GM23338 (cell line): ENCODE measurements around the gene SIRPG. TPM values are rescaled to one million over a fixed set of nuclear protein-coding genes. Genes with fewer than 3 reads are reported as not detected.
A peak's percentile ranks its signal among the peaks of the same experiment; 100 is the strongest.

Experiments
- ATAC-seq: fragments of 200-7000 bp; cut with Tn5 transposase; 3 replicates; pipeline ENCODE4 v1.9.1; 2020
- DNase-seq: peaks from one replicate; pipeline ENCODE4 v3.0.0-alpha.2; 2015; ENCODE audit warnings: low spot score
- H2AFZ ChIP-seq: fragments of 200-600 bp; sonication (generic); 2 replicates; pipeline ENCODE4 v1.8.0; 2016; ENCODE audit warnings: antibody characterized with exemption, mild to moderate bottlenecking, moderate library complexity
- H3F3A ChIP-seq: fragments of 200-600 bp; sonication (generic); replicated peaks from 2 replicates; pipeline ENCODE4 v1.8.0; 2017; ENCODE audit warnings: antibody characterized with exemption, mixed run types, low read depth
- H3K27ac ChIP-seq: fragments of 200-600 bp; sonication (generic); 2 replicates; pipeline ENCODE4 v1.6.1; 2016; ENCODE audit warnings: low read depth
- H3K27me3 ChIP-seq: fragments of 200-600 bp; sonication (generic); 2 replicates; pipeline ENCODE4 v1.8.0; 2016; ENCODE audit warnings: mild to moderate bottlenecking, mixed run types, moderate library complexity; ENCODE audit not compliant: insufficient read depth
- H3K36me3 ChIP-seq: fragments of 200-600 bp; sonication (generic); 2 replicates; pipeline ENCODE4 v1.8.0; 2016; ENCODE audit warnings: mild to moderate bottlenecking; ENCODE audit not compliant: insufficient read depth
- H3K4me1 ChIP-seq: fragments of 200-600 bp; sonication (generic); 2 replicates; pipeline ENCODE4 v1.8.0; 2016; ENCODE audit warnings: mild to moderate bottlenecking, moderate library complexity; ENCODE audit not compliant: insufficient read depth
- H3K4me2 ChIP-seq: fragments of 200-600 bp; sonication (generic); 2 replicates; pipeline ENCODE4 v1.7.1; 2017; ENCODE audit warnings: mixed run types
- H3K4me3 ChIP-seq: fragments of 200-600 bp; sonication (generic); 2 replicates; pipeline ENCODE4 v1.6.1; 2016; ENCODE audit warnings: mixed run types
- H3K79me2 ChIP-seq: fragments of 200-600 bp; sonication (generic); replicated peaks from 2 replicates; pipeline ENCODE4 v1.8.0; 2017; ENCODE audit warnings: mild to moderate bottlenecking; ENCODE audit not compliant: insufficient read depth
- H3K9me2 ChIP-seq: fragments of 200-600 bp; sonication (generic); 2 replicates; pipeline ENCODE4 v1.8.0; 2017; ENCODE audit not compliant: insufficient read depth
- H4K20me1 ChIP-seq: fragments of 200-600 bp; sonication (generic); replicated peaks from 2 replicates; pipeline ENCODE4 v1.8.0; 2017; ENCODE audit warnings: mild to moderate bottlenecking; ENCODE audit not compliant: insufficient read depth
- H3K27ac Mint-ChIP-seq: 2 replicates; pipeline ENCODE4 v1.8.0; 2020; ENCODE audit warnings: inconsistent platforms, mild to moderate bottlenecking, moderate library complexity, mixed read lengths
- H3K27me3 Mint-ChIP-seq: 3 replicates; pipeline ENCODE4 v1.8.0; 2022; ENCODE audit warnings: low read depth, mild to moderate bottlenecking, moderate library complexity, mixed read lengths, inconsistent platforms; ENCODE audit not compliant: insufficient read depth, poor library complexity
- H3K36me3 Mint-ChIP-seq: 3 replicates; pipeline ENCODE4 v1.8.0; 2021; ENCODE audit warnings: low read depth, mild to moderate bottlenecking, inconsistent platforms, moderate library complexity, mixed read lengths
- H3K4me1 Mint-ChIP-seq: 3 replicates; pipeline ENCODE4 v1.8.0; 2020; ENCODE audit warnings: mild to moderate bottlenecking, inconsistent platforms, mixed read lengths
- H3K4me3 Mint-ChIP-seq: 3 replicates; pipeline ENCODE4 v1.8.0; 2021; ENCODE audit warnings: moderate library complexity, mild to moderate bottlenecking, inconsistent platforms, mixed read lengths
- H3K9me3 Mint-ChIP-seq: 3 replicates; pipeline ENCODE4 v1.8.0; 2020; ENCODE audit warnings: moderate library complexity, mild to moderate bottlenecking, inconsistent platforms, mixed read lengths
- CREB1 ChIP-seq: fragments of 250-450 bp; sonication (Bioruptor Pico); IDR thresholded peaks from 2 replicates; pipeline ENCODE4 v1.5.0; 2020; ENCODE audit warnings: low read depth, mild to moderate bottlenecking, moderate library complexity
- EZH2 ChIP-seq: fragments of 200-600 bp; sonication (generic); IDR thresholded peaks from one replicate; pipeline ENCODE4 v1.8.0; 2017; ENCODE audit warnings: antibody characterized with exemption, mild to moderate bottlenecking, low read depth; ENCODE audit not compliant: unreplicated experiment
- JUNB ChIP-seq: IDR thresholded peaks from one replicate; pipeline ENCODE4 v1.6.1; 2016; ENCODE audit warnings: antibody characterized with exemption; ENCODE audit not compliant: unreplicated experiment
- NANOG ChIP-seq: IDR thresholded peaks from 2 replicates; pipeline ENCODE4 v1.6.1; 2016; ENCODE audit warnings: antibody characterized with exemption, borderline replicate concordance
- POLR2AphosphoS5 ChIP-seq: IDR thresholded peaks from 2 replicates; pipeline ENCODE4 v1.6.1; 2016; ENCODE audit warnings: antibody characterized with exemption, low read depth
- STAT1 ChIP-seq: IDR thresholded peaks from one replicate; pipeline ENCODE4 v1.6.1; 2016; ENCODE audit warnings: antibody characterized with exemption; ENCODE audit not compliant: unreplicated experiment
- ZNF331 ChIP-seq: fragments of 250-450 bp; sonication (Bioruptor Pico); IDR thresholded peaks from 2 replicates; pipeline ENCODE4 v1.5.0; 2020; ENCODE audit warnings: low read depth, mild to moderate bottlenecking, moderate library complexity
- polyA plus RNA-seq: library from polyadenylated mRNA; unstranded; fragments of >200 nt; fragmentation: Nextera tagmentation; extraction: Ambion mirVana; gene quantifications from 2 replicates; pipeline ENCODE4 v1.2.1, GENCODE V29; 2016
- total RNA-seq: library from RNA; depleted of rRNA; stranded (reverse); fragments of >200 nt; shearing (Covaris generic); gene quantifications from 2 replicates; pipeline ENCODE4 v1.2.3, GENCODE V29; 2014
- TF ChIP-seq, protein P1 (sequence below), 2 experiments: fragments of 200-600 bp in 1 of 2; sonication (generic) in 1 of 2; conservative IDR thresholded peaks; 2 replicates each; pipeline versions ENCODE4 v1.5.1 to v1.6.1; 2016 to 2017; ENCODE audit warnings: antibody characterized with exemption in 2 of 2, low read depth in 2 of 2, mild to moderate bottlenecking in 2 of 2, moderate library complexity in 1 of 2
- TF ChIP-seq, protein P2 (sequence below): IDR thresholded peaks from one replicate; pipeline ENCODE4 v1.6.1; 2018; ENCODE audit warnings: antibody characterized with exemption; ENCODE audit not compliant: unreplicated experiment
- TF ChIP-seq, protein P3 (sequence below): IDR thresholded peaks from 2 replicates; pipeline ENCODE4 v1.6.1; 2016; ENCODE audit warnings: antibody characterized with exemption

SIRPG gene
- total and polyA plus RNA-seq, 2 experiments from 2014 or later, result not detected

DNA sequence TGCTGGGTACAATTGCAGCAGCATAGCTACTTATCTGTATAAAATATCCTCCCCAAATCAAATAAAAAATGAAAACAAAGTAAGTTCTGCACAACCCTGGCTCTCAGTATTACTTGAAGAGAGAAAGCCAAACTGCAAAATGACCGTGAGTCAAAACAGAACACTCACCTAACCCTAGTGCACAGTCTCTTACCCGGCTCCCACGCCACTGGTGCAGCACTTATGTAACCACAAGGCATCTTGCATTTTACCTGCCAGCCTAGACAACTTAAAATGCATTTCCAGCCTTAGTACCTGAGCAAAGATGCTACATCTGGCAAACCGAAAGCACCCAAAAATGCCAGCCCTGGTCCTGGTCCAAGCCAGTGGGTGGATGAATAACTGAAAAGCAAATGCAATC, 25.4 kb downstream of the SIRPG start:
- H3K27ac ChIP-seq, result no peak overlapping the region
- Mint-ChIP-seq H3K9me3 (peaks cover 4% of the 10 kb centered on the region; the same call in 2 of the 3 replicates), H3K36me3 (no peaks in the 10 kb centered on the region), H3K27ac (no peak overlapping the region), H3K4me3 (no peak overlapping the region), H3K27me3 (peaks cover 12% of the 10 kb centered on the region), H3K4me1 (peaks cover 34% of the 10 kb centered on the region)
- ATAC-seq (no peak), DNase-seq (no peak)
- no peak overlapping the region for H3K4me3 ChIP-seq
- H4K20me1 ChIP-seq, result no peaks in the 10 kb centered on the region
- no peaks in the 10 kb centered on the region for H3K79me2 ChIP-seq
- H3F3A ChIP-seq, result no peaks in the 10 kb centered on the region
- peak overlapping the region; percentile 88 for H2AFZ ChIP-seq
- H3K9me2 ChIP-seq, result peaks cover 6% of the 10 kb centered on the region; the same call in 1 of the 2 replicates
- no peaks in the 10 kb centered on the region for H3K27me3 ChIP-seq
- H3K4me1 ChIP-seq, result peaks cover 14% of the 10 kb centered on the region
- H3K4me2 ChIP-seq, result no peak overlapping the region; the same call in 1 of the 2 replicates
- TF ChIP-seq, protein P1, sequence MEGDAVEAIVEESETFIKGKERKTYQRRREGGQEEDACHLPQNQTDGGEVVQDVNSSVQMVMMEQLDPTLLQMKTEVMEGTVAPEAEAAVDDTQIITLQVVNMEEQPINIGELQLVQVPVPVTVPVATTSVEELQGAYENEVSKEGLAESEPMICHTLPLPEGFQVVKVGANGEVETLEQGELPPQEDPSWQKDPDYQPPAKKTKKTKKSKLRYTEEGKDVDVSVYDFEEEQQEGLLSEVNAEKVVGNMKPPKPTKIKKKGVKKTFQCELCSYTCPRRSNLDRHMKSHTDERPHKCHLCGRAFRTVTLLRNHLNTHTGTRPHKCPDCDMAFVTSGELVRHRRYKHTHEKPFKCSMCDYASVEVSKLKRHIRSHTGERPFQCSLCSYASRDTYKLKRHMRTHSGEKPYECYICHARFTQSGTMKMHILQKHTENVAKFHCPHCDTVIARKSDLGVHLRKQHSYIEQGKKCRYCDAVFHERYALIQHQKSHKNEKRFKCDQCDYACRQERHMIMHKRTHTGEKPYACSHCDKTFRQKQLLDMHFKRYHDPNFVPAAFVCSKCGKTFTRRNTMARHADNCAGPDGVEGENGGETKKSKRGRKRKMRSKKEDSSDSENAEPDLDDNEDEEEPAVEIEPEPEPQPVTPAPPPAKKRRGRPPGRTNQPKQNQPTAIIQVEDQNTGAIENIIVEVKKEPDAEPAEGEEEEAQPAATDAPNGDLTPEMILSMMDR (conservative IDR thresholded peaks at IDR 0.05; ENCODE audit: low read depth in 2 of 2), result no peak
- TF ChIP-seq CREB1 (CRISPR knock-in tag), result no peak
- no peak for TF ChIP-seq STAT1
- no peak for TF ChIP-seq POLR2AphosphoS5
- TF ChIP-seq, protein P2, sequence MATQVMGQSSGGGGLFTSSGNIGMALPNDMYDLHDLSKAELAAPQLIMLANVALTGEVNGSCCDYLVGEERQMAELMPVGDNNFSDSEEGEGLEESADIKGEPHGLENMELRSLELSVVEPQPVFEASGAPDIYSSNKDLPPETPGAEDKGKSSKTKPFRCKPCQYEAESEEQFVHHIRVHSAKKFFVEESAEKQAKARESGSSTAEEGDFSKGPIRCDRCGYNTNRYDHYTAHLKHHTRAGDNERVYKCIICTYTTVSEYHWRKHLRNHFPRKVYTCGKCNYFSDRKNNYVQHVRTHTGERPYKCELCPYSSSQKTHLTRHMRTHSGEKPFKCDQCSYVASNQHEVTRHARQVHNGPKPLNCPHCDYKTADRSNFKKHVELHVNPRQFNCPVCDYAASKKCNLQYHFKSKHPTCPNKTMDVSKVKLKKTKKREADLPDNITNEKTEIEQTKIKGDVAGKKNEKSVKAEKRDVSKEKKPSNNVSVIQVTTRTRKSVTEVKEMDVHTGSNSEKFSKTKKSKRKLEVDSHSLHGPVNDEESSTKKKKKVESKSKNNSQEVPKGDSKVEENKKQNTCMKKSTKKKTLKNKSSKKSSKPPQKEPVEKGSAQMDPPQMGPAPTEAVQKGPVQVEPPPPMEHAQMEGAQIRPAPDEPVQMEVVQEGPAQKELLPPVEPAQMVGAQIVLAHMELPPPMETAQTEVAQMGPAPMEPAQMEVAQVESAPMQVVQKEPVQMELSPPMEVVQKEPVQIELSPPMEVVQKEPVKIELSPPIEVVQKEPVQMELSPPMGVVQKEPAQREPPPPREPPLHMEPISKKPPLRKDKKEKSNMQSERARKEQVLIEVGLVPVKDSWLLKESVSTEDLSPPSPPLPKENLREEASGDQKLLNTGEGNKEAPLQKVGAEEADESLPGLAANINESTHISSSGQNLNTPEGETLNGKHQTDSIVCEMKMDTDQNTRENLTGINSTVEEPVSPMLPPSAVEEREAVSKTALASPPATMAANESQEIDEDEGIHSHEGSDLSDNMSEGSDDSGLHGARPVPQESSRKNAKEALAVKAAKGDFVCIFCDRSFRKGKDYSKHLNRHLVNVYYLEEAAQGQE, result no peak
- TF ChIP-seq JUNB, result no peak
- no peak for TF ChIP-seq ZNF331 (CRISPR knock-in tag)
- no peaks in the 10 kb centered on the region for H3K36me3 ChIP-seq

DNA sequence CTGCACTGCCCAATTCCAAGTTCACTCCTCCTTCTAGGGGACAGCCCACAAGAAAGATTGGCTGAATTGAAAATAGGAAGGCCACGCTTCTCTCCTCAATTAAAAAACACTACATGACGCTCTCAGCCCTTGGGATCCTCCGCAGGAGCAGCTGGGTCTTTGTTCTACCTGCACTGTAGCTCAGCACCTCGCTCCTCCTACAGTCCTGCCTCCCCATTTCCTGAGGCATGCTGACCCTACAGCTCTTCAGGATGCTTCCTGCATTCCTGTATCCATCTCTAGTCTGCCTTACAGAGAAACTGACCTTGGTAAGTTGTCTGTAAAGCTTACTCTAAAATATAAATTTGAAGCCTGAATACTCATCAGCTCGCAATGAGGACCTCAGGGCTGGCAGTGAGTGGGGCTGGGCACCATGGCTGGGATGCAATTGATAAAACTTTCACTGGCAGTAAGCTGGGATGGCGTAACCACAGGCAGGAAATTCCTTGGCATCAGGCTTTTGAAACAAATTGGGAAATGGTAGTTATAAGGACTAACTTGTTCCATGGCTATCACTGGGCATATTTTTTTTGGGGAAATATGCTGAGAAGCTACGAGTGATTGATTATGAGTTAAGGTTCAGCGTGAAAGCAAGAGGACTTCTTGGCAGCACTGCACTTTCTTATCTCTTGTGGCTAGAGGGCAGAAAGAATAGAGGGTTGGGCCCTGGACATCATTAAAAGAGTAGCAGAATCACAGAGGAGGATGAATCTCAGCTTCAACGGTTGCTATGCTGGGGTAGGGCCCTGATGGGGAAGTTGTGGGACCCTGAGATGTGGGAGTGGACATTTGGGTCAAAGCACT, 26.0 kb downstream of the SIRPG start:
- no peak overlapping the region for H3K4me3 ChIP-seq
- H3K36me3 Mint-ChIP-seq, result no peaks in the 10 kb centered on the region
- DNase-seq (peak; percentile 53), ATAC-seq (peak; percentile 86)
- no peak overlapping the region; the same call in 1 of the 2 replicates for H3K4me2 ChIP-seq
- peak overlapping the region; percentile 88; the same call in 1 of the 2 replicates for H2AFZ ChIP-seq
- H3K27me3 ChIP-seq, result no peaks in the 10 kb centered on the region
- H3K9me3 Mint-ChIP-seq, result peaks cover 4% of the 10 kb centered on the region; the same call in 2 of the 3 replicates
- no peaks in the 10 kb centered on the region for H4K20me1 ChIP-seq
- H3K79me2 ChIP-seq, result no peaks in the 10 kb centered on the region
- peaks cover 6% of the 10 kb centered on the region; the same call in 1 of the 2 replicates for H3K9me2 ChIP-seq
- no peaks in the 10 kb centered on the region for H3K36me3 ChIP-seq
- H3K27ac ChIP-seq, result no peak overlapping the region
- peaks cover 12% of the 10 kb centered on the region for H3K27me3 Mint-ChIP-seq
- H3K4me1 Mint-ChIP-seq, result peaks cover 34% of the 10 kb centered on the region
- no peak overlapping the region for H3K4me3 Mint-ChIP-seq
- peaks cover 14% of the 10 kb centered on the region for H3K4me1 ChIP-seq
- no peak overlapping the region for H3K27ac Mint-ChIP-seq
- H3F3A ChIP-seq, result no peaks in the 10 kb centered on the region
- TF ChIP-seq ZNF331 (CRISPR knock-in tag), result no peak
- TF ChIP-seq EZH2, result no peak
- TF ChIP-seq, protein P3, sequence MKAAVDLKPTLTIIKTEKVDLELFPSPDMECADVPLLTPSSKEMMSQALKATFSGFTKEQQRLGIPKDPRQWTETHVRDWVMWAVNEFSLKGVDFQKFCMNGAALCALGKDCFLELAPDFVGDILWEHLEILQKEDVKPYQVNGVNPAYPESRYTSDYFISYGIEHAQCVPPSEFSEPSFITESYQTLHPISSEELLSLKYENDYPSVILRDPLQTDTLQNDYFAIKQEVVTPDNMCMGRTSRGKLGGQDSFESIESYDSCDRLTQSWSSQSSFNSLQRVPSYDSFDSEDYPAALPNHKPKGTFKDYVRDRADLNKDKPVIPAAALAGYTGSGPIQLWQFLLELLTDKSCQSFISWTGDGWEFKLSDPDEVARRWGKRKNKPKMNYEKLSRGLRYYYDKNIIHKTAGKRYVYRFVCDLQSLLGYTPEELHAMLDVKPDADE, result no peak
- TF ChIP-seq NANOG, result no peak
- no peak for TF ChIP-seq JUNB
